SK-N-MC (cell line): ENCODE data around the gene RILP.

Experiments used
- DNase-seq: peaks from one replicate; pipeline ENCODE4 v3.0.0-alpha.2; 2011; ENCODE audit warnings: low read depth, low spot score
- H3K27ac ChIP-seq: fragments of 200-600 bp; sonication (generic); 2 replicates; pipeline ENCODE4 v1.5.1; 2016; ENCODE audit warnings: mixed run types
- H3K36me3 ChIP-seq: fragments of 200-600 bp; sonication (generic); 2 replicates; pipeline ENCODE4 v1.6.1; 2017; ENCODE audit warnings: antibody characterized with exemption, low read length, mixed read lengths; ENCODE audit not compliant: insufficient read depth
- H3K4me3 ChIP-seq: fragments of 200-600 bp; sonication (generic); 2 replicates; pipeline ENCODE4 v1.5.1; 2016
- H3K9ac ChIP-seq: fragments of 200-600 bp; sonication (generic); 2 replicates; pipeline ENCODE4 v1.8.0; 2017; ENCODE audit warnings: mixed run types, mixed read lengths; ENCODE audit not compliant: insufficient read length
- H3K9me3 ChIP-seq: fragments of 200-600 bp; sonication (generic); 2 replicates; pipeline ENCODE4 v1.6.1; 2017; ENCODE audit warnings: low read depth, mild to moderate bottlenecking, antibody characterized with exemption, low read length, moderate library complexity, mixed read lengths
- EZH2 ChIP-seq: fragments of 200-600 bp; sonication (generic); IDR thresholded peaks from one replicate; pipeline ENCODE4 v1.6.1; 2017; ENCODE audit warnings: antibody characterized with exemption
- FOXP2 ChIP-seq: optimal IDR thresholded peaks from 2 replicates; pipeline ENCODE3; 2011; ENCODE audit warnings: mild to moderate bottlenecking, moderate library complexity; ENCODE audit not compliant: insufficient read depth; ENCODE audit errors: extremely low read length, control extremely low read depth
- POLR2AphosphoS5 ChIP-seq: IDR thresholded peaks from 2 replicates; pipeline ENCODE4 v1.6.1; 2012; ENCODE audit warnings: mild to moderate bottlenecking, low read depth, low read length, borderline replicate concordance

RILP gene

DNA sequence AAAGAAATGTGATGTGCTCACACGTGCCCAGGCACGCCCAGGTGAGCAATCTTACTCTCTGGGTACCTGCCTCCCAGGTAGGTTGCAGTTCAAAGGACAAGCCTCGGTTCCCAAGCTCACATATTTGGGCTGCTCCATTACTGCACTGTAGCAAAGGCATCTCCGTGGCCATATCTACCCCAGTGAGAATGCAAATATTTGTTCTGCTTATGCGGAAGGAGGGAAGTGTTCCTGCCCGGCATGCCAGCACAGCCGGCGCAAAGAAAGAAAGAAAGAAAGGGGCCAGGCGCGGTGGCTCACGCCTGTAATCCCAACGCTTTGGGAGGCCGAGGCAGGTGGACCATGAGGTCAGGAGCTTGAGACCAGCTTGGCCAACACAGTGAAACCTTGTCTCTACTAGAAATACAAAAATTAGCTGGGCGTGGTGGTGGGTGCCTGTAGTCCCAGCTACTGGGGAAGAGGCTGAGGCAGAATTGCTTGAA, 51.8 kb downstream of the RILP start:
- no peak overlapping the region for H3K9ac ChIP-seq
- no peaks in the 10 kb centered on the region for H3K9me3 ChIP-seq
- no peaks in the 10 kb centered on the region for H3K36me3 ChIP-seq
- no peak overlapping the region for H3K27ac ChIP-seq
- no peak overlapping the region for H3K4me3 ChIP-seq
- no peak for TF ChIP-seq EZH2
- TF ChIP-seq POLR2AphosphoS5, result no peak
- TF ChIP-seq FOXP2, result no peak
- no peak for DNase-seq
